ENCODE measurements around the gene PTGES2.

GRCh38 chr9:128169925-128170324, 42.4 kb upstream of the PTGES2 start:
- no peak for TF ChIP-seq CTCF (IDR thresholded peaks at IDR 0.05; ENCODE audit: insufficient read depth, low read depth, low read length)
- TF ChIP-seq EZH2 (IDR thresholded peaks at IDR 0.05; ENCODE audit: insufficient read depth, low read length), result no peak
